Pancreas (tissue), 10 donors: ENCODE data around the gene ANTXR2. TPM values are rescaled to one million over a fixed set of nuclear protein-coding genes. Genes with fewer than 3 reads are reported as not detected.

Experiments
- ATAC-seq, 4 donors: fragments of 200-7000 bp; cut with Tn5 transposase; one replicate each; pipeline versions ENCODE4 v1.8.0 to v1.9.1; 2020; ENCODE audit warnings: mild to moderate bottlenecking in 4 of 4, moderate library complexity in 4 of 4
- DNase-seq, 6 donors: peaks; one replicate each; pipeline ENCODE4 v3.0.0-alpha.2; 2020
- FAIRE-seq: peaks from 2 replicates; lab custom pipeline; 2012; peaks lifted over from hg19 to GRCh38; lab: Jason Lieb, UNC
- H3K27ac ChIP-seq, 4 donors: fragments of 200-600 bp; sonication (generic); 1 replicate in 3 of 4; 2 replicates in 1 of 4; pipeline versions ENCODE4 v1.5.0 to v1.8.0; 2020
- H3K27me3 ChIP-seq, 4 donors: fragments of 200-600 bp; one replicate each; pipeline ENCODE4 v1.8.0; 2021
- H3K36me3 ChIP-seq, 3 donors: fragments of 200-600 bp; sonication (generic) in 1 of 3; one replicate each; pipeline versions ENCODE4 v1.5.0 to v1.8.0; 2020 to 2021
- H3K4me1 ChIP-seq, 3 donors: fragments of 200-600 bp; one replicate each; pipeline ENCODE4 v1.8.0; 2021
- H3K4me3 ChIP-seq, 4 donors: fragments of 200-600 bp; sonication (generic) in 2 of 4; one replicate each; pipeline versions ENCODE4 v1.5.0 to v1.8.0; 2020 to 2021
- H3K9me3 ChIP-seq, 4 donors: fragments of 200-600 bp; one replicate each; pipeline ENCODE4 v1.8.0; 2021
- WGBS, 2 donors: extraction: QIAGEN DNeasy Blood & Tissue Kit; methylation state at CpG; one replicate each; pipeline ENCODE4 v1.1.7; 2013; 5-methylcytosine and 5-hydroxymethylcytosine counted together
- intact Hi-C, 3 donors: fragments of 100-400 bp; cut with DNase I; formaldehyde crosslinking; loops; one replicate each; pipeline versions ENCODE4 v1.11.1 to v1.14.2; 2022
- polyA plus RNA-seq, 2 donors: library from polyadenylated mRNA; stranded (reverse); fragments of 200-250 nt; gene quantifications; one replicate each; pipeline ENCODE4 v1.2.3, GENCODE V29; 2013
- total RNA-seq, 6 donors: library from RNA; stranded (reverse); fragmentation: NEBNext Ultra II Directional in 4 of 6; extraction: Animal tissue kit (Norgen Biotek cat#: 25700) in 4 of 6; gene quantifications; one replicate each; pipeline versions ENCODE4 v1.2.1 to v1.2.4, GENCODE V29; 2021 to 2023
- TF ChIP-seq, protein P1 (sequence below), 4 donors: fragments of 200-600 bp; sonication (generic) in 3 of 4; IDR thresholded peaks; one replicate each; pipeline versions ENCODE4 v1.5.0 to v1.8.0; 2021; ENCODE audit warnings: antibody characterized with exemption in 4 of 4
- donor health status: healthy with polysubstance abuse.
- donor health status: DM: no; HTN: no; CAD: no; lungs with moderate emphysema.
- donor health status: DM: no; HTN: no; CAD: no.
- donor health status: control.
- donor health status: control.
- donor health status: Bipolar disorder and iron deficiency.
- donor health status: DM: yes; HTN: yes; CAD: no.
- donor health status: DM: no; HTN: no; CAD: no.
- donor health status: DM: no; HTN: no; CAD: no.
- donor health status: DM: yes; HTN: yes; CAD: no.

ANTXR2 gene
- total and polyA plus RNA-seq, 8 donors, result 1.4 to 22.4 (median 4.6) TPM

DNA sequence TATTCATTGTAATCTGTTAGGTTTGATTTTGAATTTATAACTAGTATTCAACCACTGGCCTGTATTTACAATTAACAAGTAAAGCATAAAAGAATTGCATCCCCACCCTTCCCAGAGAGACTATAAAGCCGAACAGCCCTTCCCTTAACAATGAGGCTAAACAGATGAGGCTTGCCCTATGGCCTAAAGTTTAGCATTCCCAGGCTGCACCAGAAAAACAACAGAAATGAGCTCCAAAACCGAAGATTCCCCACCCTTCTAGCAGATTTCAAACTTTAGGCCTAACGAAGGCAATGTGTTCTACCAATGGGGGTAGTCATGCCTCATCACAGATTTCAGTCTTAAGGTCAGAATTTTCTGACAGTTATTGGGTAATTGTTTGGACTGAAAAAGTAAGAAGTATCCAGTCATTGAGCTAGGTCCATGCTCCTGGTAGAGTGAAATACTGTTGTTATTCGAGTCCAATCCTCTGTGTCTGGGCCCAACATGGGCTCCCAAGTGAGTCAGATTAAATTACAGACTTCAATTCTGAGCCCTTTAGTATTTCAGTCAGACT lies 197.6 kb downstream of the ANTXR2 start:
- no peak overlapping the region for H3K4me3 ChIP-seq
- no peaks in the 10 kb centered on the region for H3K36me3 ChIP-seq
- no peak for FAIRE-seq
- TF ChIP-seq, protein P1, sequence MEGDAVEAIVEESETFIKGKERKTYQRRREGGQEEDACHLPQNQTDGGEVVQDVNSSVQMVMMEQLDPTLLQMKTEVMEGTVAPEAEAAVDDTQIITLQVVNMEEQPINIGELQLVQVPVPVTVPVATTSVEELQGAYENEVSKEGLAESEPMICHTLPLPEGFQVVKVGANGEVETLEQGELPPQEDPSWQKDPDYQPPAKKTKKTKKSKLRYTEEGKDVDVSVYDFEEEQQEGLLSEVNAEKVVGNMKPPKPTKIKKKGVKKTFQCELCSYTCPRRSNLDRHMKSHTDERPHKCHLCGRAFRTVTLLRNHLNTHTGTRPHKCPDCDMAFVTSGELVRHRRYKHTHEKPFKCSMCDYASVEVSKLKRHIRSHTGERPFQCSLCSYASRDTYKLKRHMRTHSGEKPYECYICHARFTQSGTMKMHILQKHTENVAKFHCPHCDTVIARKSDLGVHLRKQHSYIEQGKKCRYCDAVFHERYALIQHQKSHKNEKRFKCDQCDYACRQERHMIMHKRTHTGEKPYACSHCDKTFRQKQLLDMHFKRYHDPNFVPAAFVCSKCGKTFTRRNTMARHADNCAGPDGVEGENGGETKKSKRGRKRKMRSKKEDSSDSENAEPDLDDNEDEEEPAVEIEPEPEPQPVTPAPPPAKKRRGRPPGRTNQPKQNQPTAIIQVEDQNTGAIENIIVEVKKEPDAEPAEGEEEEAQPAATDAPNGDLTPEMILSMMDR (IDR thresholded peaks at IDR 0.05), result no peak
- no peak for DNase-seq
- intact Hi-C loops, result no loop called here
- no peaks in the 10 kb centered on the region for H3K9me3 ChIP-seq
- 68 to 81% methylated on average over 4 of the region's 4 CpGs for WGBS, 2 donors
- ATAC-seq, result no peak
- H3K27ac ChIP-seq, result no peak overlapping the region
- no peaks in the 10 kb centered on the region for H3K27me3 ChIP-seq
- no peaks in the 10 kb centered on the region for H3K4me1 ChIP-seq

DNA sequence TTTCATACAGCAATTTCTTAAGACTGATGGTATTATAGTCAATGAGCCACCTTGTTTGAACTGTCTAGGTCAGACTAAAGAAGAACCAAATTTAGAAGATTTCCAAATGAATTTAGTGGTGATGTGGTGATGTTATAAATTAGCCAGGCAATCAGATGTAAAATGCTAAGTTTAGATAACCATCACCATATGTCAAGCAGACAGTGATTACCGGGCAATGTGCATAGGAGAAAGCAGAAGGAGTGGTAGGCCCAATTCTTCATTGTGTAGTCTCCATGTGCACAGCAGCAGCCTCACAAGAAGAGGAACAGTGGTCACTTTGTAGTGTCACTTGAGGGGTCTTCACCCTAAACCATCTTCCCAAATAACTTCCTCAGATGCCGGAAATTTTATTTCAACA lies 198.8 kb downstream of the ANTXR2 start:
- WGBS, 2 donors, result 92% methylated on average over 2 of the region's 2 CpGs
- ATAC-seq, result no peak
- no peak for DNase-seq
- Histone ChIP-seq H3K27me3 (no peaks in the 10 kb centered on the region), H3K27ac (no peak overlapping the region), H3K9me3 (no peaks in the 10 kb centered on the region), H3K4me1 (no peaks in the 10 kb centered on the region), H3K4me3 (no peak overlapping the region), H3K36me3 (no peaks in the 10 kb centered on the region)
- intact Hi-C loops, result no loop called here
- TF ChIP-seq, protein P1 (IDR thresholded peaks at IDR 0.05), result no peak
- no peak for FAIRE-seq

- H3K36me3 ChIP-seq, result no peaks in the 10 kb centered on the region
- 64 to 96% methylated on average over 1 of the region's 1 CpG for WGBS, 2 donors
- intact Hi-C loops, result no loop called here
- H3K27ac ChIP-seq, result no peak overlapping the region
- no peak overlapping the region for H3K4me3 ChIP-seq
- TF ChIP-seq, protein P1 (IDR thresholded peaks at IDR 0.05), result no peak
- H3K4me1 ChIP-seq, result no peaks in the 10 kb centered on the region
- FAIRE-seq (no peak), DNase-seq (no peak), ATAC-seq (no peak)
- H3K9me3 ChIP-seq, result no peaks in the 10 kb centered on the region
- no peaks in the 10 kb centered on the region for H3K27me3 ChIP-seq
These were observed 200.3 kb downstream of the ANTXR2 start for GRCh38 chr4:79872738-79873137.

DNA sequence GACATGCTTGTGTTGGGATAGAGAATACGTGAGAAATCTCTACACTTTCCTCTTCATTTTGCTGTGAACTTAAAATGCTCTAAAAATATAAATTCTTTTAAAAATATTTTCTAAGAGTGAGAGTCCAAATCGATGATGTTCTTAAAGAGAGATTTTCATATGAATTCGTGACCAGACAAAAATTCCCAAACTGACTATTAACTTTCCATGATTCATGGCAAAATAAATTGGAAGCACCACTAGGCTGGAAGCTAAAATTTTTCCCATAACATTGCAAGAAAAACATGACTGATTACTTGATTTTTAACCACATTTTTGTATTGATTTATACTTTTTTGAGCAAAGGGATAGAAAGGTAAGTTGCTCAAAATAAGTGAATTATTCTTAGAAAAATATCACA lies 201.1 kb downstream of the ANTXR2 start:
- FAIRE-seq (no peak), ATAC-seq (no peak), DNase-seq (no peak)
- Histone ChIP-seq H3K4me1 (no peaks in the 10 kb centered on the region), H3K9me3 (no peaks in the 10 kb centered on the region), H3K4me3 (no peak overlapping the region), H3K36me3 (no peaks in the 10 kb centered on the region), H3K27ac (no peak overlapping the region), H3K27me3 (no peaks in the 10 kb centered on the region)
- intact Hi-C loops, result no loop called here
- WGBS, 2 donors, result 40 to 55% methylated on average over 3 of the region's 3 CpGs
- TF ChIP-seq, protein P1 (IDR thresholded peaks at IDR 0.05), result no peak

DNA sequence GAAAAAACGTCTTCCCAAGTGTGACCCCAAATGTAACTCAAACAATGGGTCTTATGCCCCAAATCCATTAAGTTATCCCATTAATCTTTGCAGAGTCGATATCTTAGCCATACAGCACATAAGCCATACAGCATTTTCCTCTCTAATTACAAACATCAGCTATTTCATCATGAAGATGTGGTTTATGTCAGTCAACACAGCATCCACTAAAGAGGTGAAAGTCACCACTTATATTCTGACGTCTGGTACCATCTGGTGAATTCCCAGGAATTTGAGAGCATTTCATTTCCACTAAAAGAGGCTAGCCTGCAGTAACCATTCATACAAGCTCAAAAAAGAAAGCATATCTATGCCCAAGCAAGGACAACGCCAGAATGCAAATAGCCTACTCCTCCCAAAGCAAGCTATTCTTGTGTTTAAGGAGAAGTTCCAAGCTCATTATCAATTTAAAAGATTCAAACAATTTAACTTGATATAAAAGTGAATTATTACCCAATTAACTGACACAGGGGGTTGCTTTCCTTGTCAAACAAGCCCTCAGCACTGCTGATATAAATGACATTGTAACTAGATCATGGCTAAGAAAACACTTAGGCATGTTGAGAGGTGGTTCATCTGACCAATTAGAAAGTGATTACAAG lies 203.3 kb downstream of the ANTXR2 start:
- Histone ChIP-seq H3K4me3 (no peak overlapping the region), H3K9me3 (no peaks in the 10 kb centered on the region), H3K36me3 (no peaks in the 10 kb centered on the region), H3K27me3 (no peaks in the 10 kb centered on the region), H3K27ac (no peak overlapping the region), H3K4me1 (no peaks in the 10 kb centered on the region)
- DNase-seq (no peak), ATAC-seq (no peak), FAIRE-seq (no peak)
- TF ChIP-seq, protein P1 (IDR thresholded peaks at IDR 0.05), result no peak
- intact Hi-C loops, result no loop called here
- 25 to 28% methylated on average over 4 of the region's 4 CpGs for WGBS, 2 donors
